Lung (tissue), 12 donors: Measurements from ENCODE around the gene CCS. TPM values are rescaled to one million over a fixed set of nuclear protein-coding genes. Genes with fewer than 3 reads are reported as not detected.
"Not testable (repeated sequence)": the region's sequence is repeated elsewhere in the genome, so short reads cannot be mapped to it uniquely, and the experiment has no call there.

Experiments
- ATAC-seq: fragments of 200-7000 bp; cut with Tn5 transposase; one replicate; pipeline ENCODE4 v1.9.1; 2020; ENCODE audit warnings: moderate number of reproducible peaks; ENCODE audit not compliant: insufficient read depth, low FRiP score
- DNase-seq, 3 donors: peaks; one replicate each; pipeline ENCODE4 v3.0.0-alpha.2; 2013 to 2017
- H3K27ac ChIP-seq, 2 donors: one replicate each; pipeline ENCODE4 v1.5.1; 2013; ENCODE audit warnings: mild to moderate bottlenecking in 2 of 2, moderate library complexity in 2 of 2, control low read depth in 1 of 2, inconsistent platforms in 1 of 2, low read depth in 1 of 2, low read length in 1 of 2
- H3K27me3 ChIP-seq, 3 donors: one replicate each; pipeline ENCODE4 v1.5.1; 2013; ENCODE audit warnings: low read length in 2 of 3; ENCODE audit not compliant: control insufficient read depth in 3 of 3, insufficient read depth in 3 of 3
- H3K36me3 ChIP-seq, 4 donors: one replicate each; pipeline ENCODE4 v1.5.1; 2013; ENCODE audit warnings: low read length in 4 of 4, mild to moderate bottlenecking in 1 of 4, moderate library complexity in 1 of 4; ENCODE audit not compliant: control insufficient read depth in 4 of 4, insufficient read depth in 4 of 4
- H3K4me1 ChIP-seq, 5 donors: one replicate each; pipeline ENCODE4 v1.5.1; 2013; ENCODE audit warnings: low read length in 5 of 5, mild to moderate bottlenecking in 2 of 5, moderate library complexity in 1 of 5; ENCODE audit not compliant: control insufficient read depth in 5 of 5, insufficient read depth in 5 of 5
- H3K4me3 ChIP-seq: one replicate; pipeline ENCODE4 v1.5.1; 2013; ENCODE audit warnings: mild to moderate bottlenecking, control low read depth, moderate library complexity
- H3K9ac ChIP-seq, 2 donors: one replicate each; pipeline ENCODE4 v1.5.1; 2013; ENCODE audit warnings: low read length in 2 of 2, control low read depth in 1 of 2; ENCODE audit not compliant: insufficient read depth in 1 of 2
- H3K9me3 ChIP-seq, 4 donors: one replicate each; pipeline ENCODE4 v1.5.1; 2013; ENCODE audit warnings: low read length in 3 of 4, mild to moderate bottlenecking in 1 of 4, moderate library complexity in 1 of 4; ENCODE audit not compliant: control insufficient read depth in 4 of 4, insufficient read depth in 3 of 4
- WGBS, 2 donors: extraction: QIAGEN DNeasy Blood & Tissue Kit; methylation state at CpG; one replicate each; pipeline ENCODE4 v1.1.7; 2013; 5-methylcytosine and 5-hydroxymethylcytosine counted together
- polyA plus RNA-seq, 2 donors: library from polyadenylated mRNA; stranded (reverse); fragments of 200-250 nt; gene quantifications; one replicate each; pipeline ENCODE4 v1.2.1, GENCODE V29; 2013
- total RNA-seq, 2 donors: library from RNA; depleted of rRNA in 1 of 2; stranded (reverse); fragments of >200 nt in 1 of 2; gene quantifications; one replicate each; pipeline ENCODE4 v1.2.1, GENCODE V29; 2014 to 2021
- TF ChIP-seq, protein P1 (sequence below): IDR thresholded peaks from 2 replicates; pipeline ENCODE4 v1.5.1; 2012; ENCODE audit warnings: mild to moderate bottlenecking; ENCODE audit errors: control extremely low read depth, extremely low read depth
- donor health status: control.
- donor health status: control.
- donor health status: Bipolar disorder and iron deficiency.
- donor health status: healthy.
- donor health status: DM: yes; HTN: yes; CAD: no.

The CCS gene
- total and polyA plus RNA-seq, 4 donors = 32.7 to 52.2 (median 36.2) TPM

DNA sequence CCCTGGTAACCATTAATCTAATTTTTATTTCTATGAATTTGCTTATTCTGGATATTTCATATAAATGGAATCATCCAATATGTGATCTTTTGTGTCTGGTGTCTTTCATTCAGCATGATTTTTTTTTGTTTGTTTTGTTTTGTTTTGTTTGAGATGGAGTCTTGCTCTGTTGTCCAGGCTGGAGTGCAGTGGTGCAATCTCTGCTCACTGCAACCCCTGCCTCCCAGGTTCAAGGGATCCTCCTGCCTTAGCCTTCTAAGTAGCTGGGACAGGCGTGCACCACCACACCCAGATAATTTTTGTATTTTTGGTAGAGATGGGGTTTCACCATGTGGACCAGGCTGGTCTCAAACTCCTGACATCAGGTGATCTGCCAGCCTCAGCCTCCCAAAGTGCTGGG lies 7.5 kb upstream of the CCS start:
- H3K9ac ChIP-seq, H3K36me3 ChIP-seq, DNase-seq, H3K9me3 ChIP-seq, H3K27ac ChIP-seq, H3K4me3 ChIP-seq, ATAC-seq, H3K4me1 ChIP-seq, H3K27me3 ChIP-seq: not testable (repeated sequence)
- 87 to 96% methylated on average over 1 of the region's 1 CpG for WGBS, 2 donors

DNA sequence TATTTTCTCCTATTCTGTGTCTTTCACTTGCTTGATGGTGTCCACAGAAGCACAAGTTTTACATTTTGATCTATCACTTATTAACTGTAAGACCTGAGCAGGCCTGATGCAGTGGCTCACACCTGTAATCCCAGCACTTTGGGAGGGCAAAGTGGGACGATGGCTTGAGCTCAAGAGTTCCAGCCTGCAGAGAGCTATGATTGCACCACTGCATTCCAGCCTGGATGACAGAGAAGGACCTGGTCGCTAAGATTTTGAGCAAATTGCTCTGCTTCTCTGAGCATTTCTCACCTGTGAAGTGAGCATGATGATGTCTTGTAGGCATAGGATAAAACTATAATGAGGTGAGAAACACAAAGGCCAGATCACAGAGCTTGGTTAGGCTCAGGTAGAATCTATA lies 6.8 kb upstream of the CCS start:
- Histone ChIP-seq H3K4me3 (no peak overlapping the region), H3K27ac (no peak overlapping the region), H3K9me3 (no peaks in the 10 kb centered on the region), H3K27me3 (no peaks in the 10 kb centered on the region), H3K9ac (no peak overlapping the region), H3K4me1 (no peaks in the 10 kb centered on the region), H3K36me3 (no peaks in the 10 kb centered on the region)
- TF ChIP-seq, protein P1, sequence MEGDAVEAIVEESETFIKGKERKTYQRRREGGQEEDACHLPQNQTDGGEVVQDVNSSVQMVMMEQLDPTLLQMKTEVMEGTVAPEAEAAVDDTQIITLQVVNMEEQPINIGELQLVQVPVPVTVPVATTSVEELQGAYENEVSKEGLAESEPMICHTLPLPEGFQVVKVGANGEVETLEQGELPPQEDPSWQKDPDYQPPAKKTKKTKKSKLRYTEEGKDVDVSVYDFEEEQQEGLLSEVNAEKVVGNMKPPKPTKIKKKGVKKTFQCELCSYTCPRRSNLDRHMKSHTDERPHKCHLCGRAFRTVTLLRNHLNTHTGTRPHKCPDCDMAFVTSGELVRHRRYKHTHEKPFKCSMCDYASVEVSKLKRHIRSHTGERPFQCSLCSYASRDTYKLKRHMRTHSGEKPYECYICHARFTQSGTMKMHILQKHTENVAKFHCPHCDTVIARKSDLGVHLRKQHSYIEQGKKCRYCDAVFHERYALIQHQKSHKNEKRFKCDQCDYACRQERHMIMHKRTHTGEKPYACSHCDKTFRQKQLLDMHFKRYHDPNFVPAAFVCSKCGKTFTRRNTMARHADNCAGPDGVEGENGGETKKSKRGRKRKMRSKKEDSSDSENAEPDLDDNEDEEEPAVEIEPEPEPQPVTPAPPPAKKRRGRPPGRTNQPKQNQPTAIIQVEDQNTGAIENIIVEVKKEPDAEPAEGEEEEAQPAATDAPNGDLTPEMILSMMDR = no peak
- WGBS, 2 donors = 51 to 63% methylated on average over 2 of the region's 2 CpGs
- DNase-seq (no peak), ATAC-seq (no peak)

DNA sequence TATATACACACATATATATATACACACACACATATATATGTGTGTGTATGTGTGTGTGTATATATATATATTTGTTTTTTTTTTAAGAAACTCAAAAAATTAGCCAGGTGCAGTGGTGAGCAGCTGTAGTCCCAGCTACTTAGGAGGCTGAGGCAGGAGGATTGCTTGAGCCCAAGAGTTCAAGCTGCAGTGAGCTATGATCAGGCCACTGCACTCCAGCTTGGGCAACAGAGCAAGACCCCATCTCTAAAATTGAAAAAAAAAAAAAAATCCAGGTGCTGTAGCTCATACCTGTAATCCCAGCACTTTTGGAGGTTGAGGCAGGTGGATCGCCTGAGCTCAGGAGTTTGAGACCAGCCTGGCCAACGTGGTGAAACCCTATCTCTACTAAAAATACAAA lies 3.7 kb upstream of the CCS start:
- not testable (repeated sequence) for ATAC-seq, H3K9me3 ChIP-seq, H3K27ac ChIP-seq, H3K36me3 ChIP-seq, DNase-seq, H3K9ac ChIP-seq, H3K27me3 ChIP-seq, H3K4me3 ChIP-seq
- H3K4me1 ChIP-seq = peaks cover 0 to 14% (median 3%) of the 10 kb centered on the region in 5 donors
- WGBS, 2 donors = 70 to 78% methylated on average over 2 of the region's 2 CpGs

- Histone ChIP-seq H3K4me1 (peaks cover 0 to 20% (median 11%) of the 10 kb centered on the region in 5 donors), H3K9me3 (no peaks in the 10 kb centered on the region), H3K27me3 (no peaks in the 10 kb centered on the region), H3K36me3 (no peaks in the 10 kb centered on the region), H3K27ac (no peak overlapping the region), H3K9ac (no peak overlapping the region), H3K4me3 (no peak overlapping the region)
- ATAC-seq = no peak
- no peak for DNase-seq
- TF ChIP-seq, protein P1 = no peak
- WGBS, 2 donors = 96 to 99% methylated on average over 6 to 7 of the region's 7 CpGs
These were observed 2.8 kb upstream of the CCS start for GRCh38 chr11:66589996-66590675.
